ENCODE measurements around the gene SMARCC2.
"Not testable (repeated sequence)": the region's sequence is repeated elsewhere in the genome, so short reads cannot be mapped to it uniquely, and the experiment has no call there.

The SMARCC2 gene

GRCh38 chr12:56202366-56202765 is 13.1 kb upstream of the SMARCC2 start:
- TF ChIP-seq, protein P1, sequence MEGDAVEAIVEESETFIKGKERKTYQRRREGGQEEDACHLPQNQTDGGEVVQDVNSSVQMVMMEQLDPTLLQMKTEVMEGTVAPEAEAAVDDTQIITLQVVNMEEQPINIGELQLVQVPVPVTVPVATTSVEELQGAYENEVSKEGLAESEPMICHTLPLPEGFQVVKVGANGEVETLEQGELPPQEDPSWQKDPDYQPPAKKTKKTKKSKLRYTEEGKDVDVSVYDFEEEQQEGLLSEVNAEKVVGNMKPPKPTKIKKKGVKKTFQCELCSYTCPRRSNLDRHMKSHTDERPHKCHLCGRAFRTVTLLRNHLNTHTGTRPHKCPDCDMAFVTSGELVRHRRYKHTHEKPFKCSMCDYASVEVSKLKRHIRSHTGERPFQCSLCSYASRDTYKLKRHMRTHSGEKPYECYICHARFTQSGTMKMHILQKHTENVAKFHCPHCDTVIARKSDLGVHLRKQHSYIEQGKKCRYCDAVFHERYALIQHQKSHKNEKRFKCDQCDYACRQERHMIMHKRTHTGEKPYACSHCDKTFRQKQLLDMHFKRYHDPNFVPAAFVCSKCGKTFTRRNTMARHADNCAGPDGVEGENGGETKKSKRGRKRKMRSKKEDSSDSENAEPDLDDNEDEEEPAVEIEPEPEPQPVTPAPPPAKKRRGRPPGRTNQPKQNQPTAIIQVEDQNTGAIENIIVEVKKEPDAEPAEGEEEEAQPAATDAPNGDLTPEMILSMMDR (conservative IDR thresholded peaks at IDR 0.05; ENCODE audit: low read depth, low read length): no peak
- no peak for DNase-seq (ENCODE audit: low read depth)
- no peak overlapping the region for H3K4me3 ChIP-seq (ENCODE audit: low read length)

- no peak overlapping the region for H3K4me3 ChIP-seq (ENCODE audit: low read length)
- no peak for DNase-seq (ENCODE audit: low read depth)
- TF ChIP-seq, protein P1 (conservative IDR thresholded peaks at IDR 0.05; ENCODE audit: low read depth, low read length): no peak
Observed at GRCh38 chr12:56198836-56199235, 9.6 kb upstream of the SMARCC2 start.

DNA sequence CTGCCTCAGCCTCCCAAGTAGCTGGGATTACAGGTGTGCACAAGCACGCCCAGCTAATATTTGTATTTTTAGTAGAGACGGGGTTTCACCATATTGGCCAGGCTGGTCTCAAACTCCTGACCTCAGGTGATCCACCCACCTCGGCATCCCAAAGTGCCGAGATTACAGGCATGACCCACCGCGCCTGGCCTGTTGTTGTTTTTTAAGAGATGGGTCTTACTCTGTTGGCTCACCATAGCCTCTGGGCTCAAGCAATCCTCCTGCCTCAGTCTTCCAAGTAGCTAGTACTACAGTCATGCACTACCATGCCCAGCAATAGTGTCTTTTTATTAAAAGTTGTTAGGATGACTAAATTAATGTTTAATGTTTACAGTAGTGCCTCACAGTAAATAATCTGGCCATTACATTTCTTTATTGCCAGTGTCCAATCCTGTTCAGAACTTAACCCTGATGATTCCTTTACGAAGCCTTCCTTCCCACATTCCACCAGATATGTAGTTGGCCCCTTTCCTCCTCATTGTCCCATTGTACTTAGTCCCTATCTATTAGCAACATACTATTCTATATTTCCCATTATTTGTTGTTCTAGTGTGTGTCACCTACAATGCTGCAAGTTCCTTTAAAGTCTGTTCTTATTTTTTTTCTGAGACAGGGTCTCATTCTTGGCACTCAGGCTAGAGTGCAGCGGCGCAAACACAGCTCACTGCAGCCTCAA is 8.8 kb upstream of the SMARCC2 start:
- no peak for DNase-seq (ENCODE audit: low read depth)
- H3K4me3 ChIP-seq (ENCODE audit: low read length): no peak overlapping the region
- TF ChIP-seq, protein P1 (conservative IDR thresholded peaks at IDR 0.05; ENCODE audit: low read depth, low read length): no peak

- peak; percentile 18 for DNase-seq (ENCODE audit: low read depth)
- H3K4me3 ChIP-seq (ENCODE audit: low read length): not testable (repeated sequence)
Observed at GRCh38 chr12:56196818-56197550, 7.7 kb upstream of the SMARCC2 start.

GRCh38 chr12:56193025-56193578 is 3.8 kb upstream of the SMARCC2 start:
- no peak overlapping the region for H3K4me3 ChIP-seq (ENCODE audit: low read length)
- TF ChIP-seq, protein P1 (conservative IDR thresholded peaks at IDR 0.05; ENCODE audit: low read depth, low read length): peak; percentile 81
- peak; percentile 46 for DNase-seq (ENCODE audit: low read depth)

DNA sequence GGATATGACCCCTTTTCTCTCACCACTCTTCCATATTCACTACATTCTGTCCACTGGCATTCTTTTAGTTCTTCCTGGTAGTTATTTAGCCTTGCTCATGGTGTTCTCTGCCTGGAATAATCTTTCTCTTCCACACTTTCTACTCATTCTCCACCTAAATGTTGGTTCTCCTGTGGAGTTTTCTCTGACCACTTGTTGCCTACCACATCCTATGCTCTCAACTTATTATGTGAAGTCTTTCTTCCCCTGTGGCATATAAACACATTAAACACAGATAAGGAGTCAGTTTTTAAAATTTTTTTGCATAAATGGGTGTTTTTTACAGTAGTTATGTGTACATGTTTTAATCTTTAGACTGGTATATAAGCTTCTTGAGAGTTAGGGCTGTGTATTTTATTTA is 3.3 kb upstream of the SMARCC2 start:
- TF ChIP-seq, protein P1 (conservative IDR thresholded peaks at IDR 0.05; ENCODE audit: low read depth, low read length): no peak
- DNase-seq (ENCODE audit: low read depth): no peak
- H3K4me3 ChIP-seq (ENCODE audit: low read length): no peak overlapping the region

DNA sequence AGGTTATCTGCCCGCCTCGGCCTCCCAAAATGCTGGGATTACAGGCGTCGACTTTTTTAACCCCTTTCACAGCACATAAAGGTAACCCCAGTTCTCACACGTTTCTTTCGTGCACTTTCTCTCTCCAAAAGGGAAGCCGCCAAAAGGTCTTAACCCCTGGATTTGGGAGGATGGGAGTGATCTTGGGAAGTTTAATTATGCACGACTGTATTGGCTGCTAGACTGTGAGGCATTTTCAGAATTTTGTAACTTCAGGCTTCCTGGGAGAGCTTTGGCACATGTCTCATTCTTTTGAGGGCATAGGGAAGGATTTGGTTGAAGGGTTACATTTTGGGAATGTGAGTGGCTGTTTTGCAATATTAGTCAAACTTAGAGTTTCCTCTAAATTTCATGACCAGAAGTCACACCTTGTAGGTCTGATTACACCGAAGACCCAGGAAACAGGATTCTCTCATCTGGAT is 1.4 kb upstream of the SMARCC2 start:
- TF ChIP-seq, protein P1 (conservative IDR thresholded peaks at IDR 0.05; ENCODE audit: low read depth, low read length): no peak
- H3K4me3 ChIP-seq (ENCODE audit: low read length): peak overlapping the region; percentile 93
- DNase-seq (ENCODE audit: low read depth): no peak

Measured in retinal pigment epithelial cell (primary cell).